HepG2 (cell line): ENCODE data around the gene OSBPL10. TPM values are rescaled to one million over a fixed set of nuclear protein-coding genes. Genes with fewer than 3 reads are reported as not detected.

Source experiments
- ATAC-seq: fragments of 200-7000 bp; cut with Tn5 transposase; 3 replicates; pipeline ENCODE4 v1.9.1; 2020; ENCODE audit warnings: mild to moderate bottlenecking, moderate library complexity
- BruUV-seq: library from RNA; stranded (reverse); fragments of 400-500 nt; replicated peaks from 2 replicates; lab custom pipeline; 2021; lab: Mats Ljungman, UMichigan
- CTCF ChIA-PET: fragments of 300-600 bp; formaldehyde crosslinking; extraction: SDS; loops from one replicate; lab custom pipeline; 2021; ENCODE audit warnings: low total read pairs, inconsistent platforms, low intra/inter-chr PET ratio; lab: Yijun Ruan, JAX
- POLR2A ChIA-PET: fragments of 350-600 bp; sonication (Branson Sonifier 250); formaldehyde crosslinking; loops from one replicate; lab custom pipeline; 2020; ENCODE audit warnings: antibody characterized with exemption, inconsistent platforms; lab: Yijun Ruan, JAX
- DNase-seq: peaks from one replicate; pipeline ENCODE4 v3.0.0-alpha.2; 2015; ENCODE audit warnings: low spot score
- FAIRE-seq: peaks from 3 replicates; lab custom pipeline; 2011; peaks lifted over from hg19 to GRCh38; lab: Jason Lieb, UNC
- H2AFZ ChIP-seq: one replicate; pipeline ENCODE4 v1.6.1; 2011; ENCODE audit warnings: low read length, inconsistent platforms
- H3K27ac ChIP-seq: fragments of 300-600 bp; 3 replicates; pipeline ENCODE4 v1.8.0; 2011; ENCODE audit warnings: mixed run types, mild to moderate bottlenecking, mixed read lengths, low read length, inconsistent platforms; ENCODE audit not compliant: insufficient read depth; ENCODE audit errors: extremely low read length
- H3K27me3 ChIP-seq, 2 experiments: fragments of 200-600 bp in 1 of 2; 2 replicates in 1 of 2; 3 replicates in 1 of 2; pipeline versions ENCODE4 v1.6.0 to v1.8.0; 2011; ENCODE audit warnings: low read length in 2 of 2, mild to moderate bottlenecking in 2 of 2, moderate library complexity in 2 of 2, inconsistent platforms in 1 of 2; ENCODE audit not compliant: insufficient read depth in 2 of 2, control insufficient read depth in 1 of 2
- H3K36me3 ChIP-seq, 2 experiments: fragments of 200-600 bp in 1 of 2; replicated peaks in 1 of 2; 2 replicates in 1 of 2; 3 replicates in 1 of 2; pipeline versions ENCODE4 v1.5.1 to v1.8.0; 2011; ENCODE audit warnings: low read length in 2 of 2, inconsistent platforms in 1 of 2; ENCODE audit not compliant: insufficient read depth in 2 of 2, control insufficient read depth in 1 of 2
- H3K4me1 ChIP-seq: 2 replicates; pipeline ENCODE4 v1.5.1; 2012; ENCODE audit warnings: low read length, inconsistent platforms; ENCODE audit not compliant: insufficient read depth
- H3K4me2 ChIP-seq: 2 replicates; pipeline ENCODE4 v1.6.0; 2011; ENCODE audit warnings: low read depth, low read length, inconsistent platforms
- H3K4me3 ChIP-seq, 3 experiments: fragments of 200-600 bp in 1 of 3; sonication (generic), shearing (Covaris generic) in 1 of 3; replicated peaks in 1 of 3; 2 replicates each; pipeline ENCODE4 v1.5.1; 2011 to 2016; ENCODE audit warnings: low read length in 3 of 3, inconsistent platforms in 2 of 3, low read depth in 2 of 3, mild to moderate bottlenecking in 2 of 3, control low read depth in 1 of 3, mixed read lengths in 1 of 3; ENCODE audit not compliant: insufficient read depth in 1 of 3
- H3K79me2 ChIP-seq: one replicate; pipeline ENCODE4 v1.6.1; 2011; ENCODE audit warnings: low read length, inconsistent platforms; ENCODE audit not compliant: insufficient read depth
- H3K9ac ChIP-seq: 2 replicates; pipeline ENCODE4 v1.6.0; 2011; ENCODE audit warnings: mild to moderate bottlenecking, low read depth, low read length, inconsistent platforms; ENCODE audit not compliant: insufficient read depth
- H3K9me3 ChIP-seq: 2 replicates; pipeline ENCODE4 v1.5.1; 2012; ENCODE audit warnings: mild to moderate bottlenecking, low read length
- H4K20me1 ChIP-seq: 2 replicates; pipeline ENCODE4 v1.6.0; 2011; ENCODE audit warnings: inconsistent platforms, mild to moderate bottlenecking, low read length, moderate library complexity; ENCODE audit not compliant: insufficient read depth
- ARNT ChIP-seq: fragments of 450-650 bp; IDR thresholded peaks from 2 replicates; pipeline ENCODE4 v1.6.1; 2017
- EZH2 ChIP-seq: conservative IDR thresholded peaks from 2 replicates; pipeline ENCODE4 v1.6.1; 2012; ENCODE audit warnings: mild to moderate bottlenecking, low read depth, low read length, moderate library complexity
- ZNF713 ChIP-seq: sonication (generic); formaldehyde crosslinking; IDR thresholded peaks from 2 replicates; pipeline ENCODE4 v1.4.0; 2020; ENCODE audit warnings: mild to moderate bottlenecking, missing genetic modification reagents
- ZNF850 ChIP-seq: sonication (generic); formaldehyde crosslinking; conservative IDR thresholded peaks from 2 replicates; pipeline ENCODE4 v1.9.0; 2021; ENCODE audit warnings: mild to moderate bottlenecking, missing genetic modification reagents
- WGBS: methylation state at CpG from one replicate; pipeline ENCODE4 v1.1.6; 2017; ENCODE audit warnings: low lambda C conversion rate; 5-methylcytosine and 5-hydroxymethylcytosine counted together
- in situ Hi-C: cut with HindIII; loops from 2 replicates; pipeline ENCODE4 v1.10.0; 2017; ENCODE audit warnings: low pct_unique_long_range_greater_than_20kb; ENCODE audit not compliant: extremely low pct_ligation_motif_present
- intact Hi-C: fragments of 100-400 bp; cut with micrococcal nuclease; formaldehyde crosslinking; loops from one replicate; pipeline ENCODE4 v1.10.0; 2022; ENCODE audit not compliant: unreplicated experiment
- polyA plus RNA-seq, 8 experiments: library from polyadenylated mRNA; depleted of rRNA in 3 of 8; stranded (reverse) in 7 of 8; unstranded in 1 of 8; fragments of >200 nt; fragmentation: Illumina TruSeq in 4 of 8; extraction: Trizol in 4 of 8; gene quantifications; 2 replicates each; pipeline versions ENCODE4 v1.2.1 to v1.2.3, GENCODE V29; 2011 to 2016; ENCODE audit warnings: low read depth in 4 of 8, missing spikeins in 1 of 8, mixed read lengths in 1 of 8; ENCODE audit not compliant: insufficient read depth in 1 of 8
- total RNA-seq, 5 experiments: library from RNA; depleted of rRNA; stranded (reverse); fragments of >200 nt; fragmentation: Illumina TruSeq; extraction: Trizol; gene quantifications; 2 replicates each; pipeline ENCODE4 v1.2.3, GENCODE V29; 2016; ENCODE audit warnings: low read depth in 1 of 5
- TF ChIP-seq, protein P1 (sequence below): sonication (generic); formaldehyde crosslinking; IDR thresholded peaks from 2 replicates; pipeline ENCODE4 v1.4.0; 2020; ENCODE audit warnings: missing genetic modification reagents, borderline replicate concordance

Gene OSBPL10
- total and polyA plus RNA-seq, 2 of the 13 experiments (the other 11 are each of a cell fraction or from before 2014, with no cell fraction given): 10.3 to 28.6 TPM

DNA sequence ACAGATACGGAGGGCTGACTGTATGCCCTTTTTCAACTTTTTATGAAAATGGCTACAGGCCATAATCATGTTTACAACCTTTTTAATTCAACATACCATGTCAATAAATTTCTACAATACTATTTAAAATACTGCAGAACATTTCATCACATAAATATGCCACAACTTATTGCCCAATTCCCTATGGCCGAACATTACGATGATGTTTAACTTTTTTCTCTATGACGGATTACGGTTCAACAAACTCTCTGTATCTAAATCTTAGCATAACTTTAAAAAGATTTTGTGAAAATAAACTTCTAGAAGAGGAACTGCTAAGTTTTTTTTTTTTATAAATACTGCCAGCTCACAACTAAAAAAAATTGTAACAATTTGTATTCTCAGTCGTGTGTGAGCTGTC is 220.4 kb downstream of the OSBPL10 start:
- in situ Hi-C loops (no loop called here), intact Hi-C loops (loop anchor here (10.0 kb wide), 1 partner anchor 226 kb away; the partner anchor contains the start of gene STT3B)
- H2AFZ ChIP-seq: no peak overlapping the region
- no peaks in the 10 kb centered on the region for H3K9me3 ChIP-seq
- no peak for TF ChIP-seq ZNF850 (CRISPR knock-in tag)
- no peak for TF ChIP-seq ARNT
- TF ChIP-seq EZH2: no peak
- no peak for TF ChIP-seq ZNF713
- TF ChIP-seq, protein P1, sequence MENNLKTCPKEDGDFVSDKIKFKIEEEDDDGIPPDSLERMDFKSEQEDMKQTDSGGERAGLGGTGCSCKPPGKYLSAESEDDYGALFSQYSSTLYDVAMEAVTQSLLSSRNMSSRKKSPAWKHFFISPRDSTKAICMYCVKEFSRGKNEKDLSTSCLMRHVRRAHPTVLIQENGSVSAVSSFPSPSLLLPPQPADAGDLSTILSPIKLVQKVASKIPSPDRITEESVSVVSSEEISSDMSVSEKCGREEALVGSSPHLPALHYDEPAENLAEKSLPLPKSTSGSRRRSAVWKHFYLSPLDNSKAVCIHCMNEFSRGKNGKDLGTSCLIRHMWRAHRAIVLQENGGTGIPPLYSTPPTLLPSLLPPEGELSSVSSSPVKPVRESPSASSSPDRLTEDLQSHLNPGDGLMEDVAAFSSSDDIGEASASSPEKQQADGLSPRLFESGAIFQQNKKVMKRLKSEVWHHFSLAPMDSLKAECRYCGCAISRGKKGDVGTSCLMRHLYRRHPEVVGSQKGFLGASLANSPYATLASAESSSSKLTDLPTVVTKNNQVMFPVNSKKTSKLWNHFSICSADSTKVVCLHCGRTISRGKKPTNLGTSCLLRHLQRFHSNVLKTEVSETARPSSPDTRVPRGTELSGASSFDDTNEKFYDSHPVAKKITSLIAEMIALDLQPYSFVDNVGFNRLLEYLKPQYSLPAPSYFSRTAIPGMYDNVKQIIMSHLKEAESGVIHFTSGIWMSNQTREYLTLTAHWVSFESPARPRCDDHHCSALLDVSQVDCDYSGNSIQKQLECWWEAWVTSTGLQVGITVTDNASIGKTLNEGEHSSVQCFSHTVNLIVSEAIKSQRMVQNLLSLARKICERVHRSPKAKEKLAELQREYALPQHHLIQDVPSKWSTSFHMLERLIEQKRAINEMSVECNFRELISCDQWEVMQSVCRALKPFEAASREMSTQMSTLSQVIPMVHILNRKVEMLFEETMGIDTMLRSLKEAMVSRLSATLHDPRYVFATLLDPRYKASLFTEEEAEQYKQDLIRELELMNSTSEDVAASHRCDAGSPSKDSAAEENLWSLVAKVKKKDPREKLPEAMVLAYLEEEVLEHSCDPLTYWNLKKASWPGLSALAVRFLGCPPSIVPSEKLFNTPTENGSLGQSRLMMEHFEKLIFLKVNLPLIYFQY (CRISPR knock-in tag): no peak
- WGBS: 99% methylated on average over 6 of the region's 6 CpGs
- no peaks in the 10 kb centered on the region for H4K20me1 ChIP-seq
- no peak overlapping the region for H3K27ac ChIP-seq
- POLR2A ChIA-PET: no interaction called here
- no peaks in the 10 kb centered on the region for H3K27me3 ChIP-seq
- FAIRE-seq: no peak
- no peak overlapping the region for H3K4me3 ChIP-seq
- BruUV-seq: no TSS peak
- H3K36me3 ChIP-seq: peaks cover 0 to 3% of the 10 kb centered on the region in 2 experiments; a peak in 2 of 5 replicates
- H3K79me2 ChIP-seq: no peaks in the 10 kb centered on the region
- no peaks in the 10 kb centered on the region for H3K4me1 ChIP-seq
- no peak overlapping the region for H3K4me2 ChIP-seq
- ATAC-seq: no peak
- H3K9ac ChIP-seq: no peak overlapping the region
- DNase-seq: no peak
- CTCF ChIA-PET: no interaction called here
